Vagina (tissue), 2 donors: ENCODE results near the gene PSME3IP1. TPM values are rescaled to one million over a fixed set of nuclear protein-coding genes. Genes with fewer than 3 reads are reported as not detected.

Experiments used
- DNase-seq, 2 donors: peaks; one replicate each; pipeline ENCODE4 v3.0.0-alpha.2; 2017; ENCODE audit errors: extremely low spot score in 2 of 2
- H3K27ac ChIP-seq: fragments of 200-600 bp; sonication (generic); one replicate; pipeline ENCODE4 v1.5.1; 2019
- H3K27me3 ChIP-seq: fragments of 200-600 bp; sonication (generic); one replicate; pipeline ENCODE4 v1.5.1; 2019
- H3K36me3 ChIP-seq, 2 donors: fragments of 200-600 bp; sonication (generic); one replicate each; pipeline ENCODE4 v1.5.1; 2017 to 2019
- H3K4me1 ChIP-seq: fragments of 200-600 bp; sonication (generic); one replicate; pipeline ENCODE4 v1.5.1; 2019
- H3K4me3 ChIP-seq, 2 donors: fragments of 200-600 bp; sonication (generic); 1 replicate in 1 of 2; 2 replicates in 1 of 2; pipeline ENCODE4 v1.5.1; 2016 to 2019
- H3K9me3 ChIP-seq: fragments of 200-600 bp; sonication (generic); one replicate; pipeline ENCODE4 v1.5.1; 2019
- CTCF ChIP-seq, 3 experiments: fragments of 450-650 bp in 2 of 3; fragments of 200-600 bp in 1 of 3; sonication (generic) in 1 of 3; IDR thresholded peaks; one replicate each; pipeline ENCODE4 v1.5.1; 2017 to 2019; ENCODE audit warnings: antibody characterized with exemption in 3 of 3, mild to moderate bottlenecking in 2 of 3, moderate library complexity in 2 of 3
- POLR2A ChIP-seq, 2 donors: fragments of 450-650 bp; IDR thresholded peaks; one replicate each; pipeline ENCODE4 v1.6.1; 2017; ENCODE audit warnings: antibody characterized with exemption in 2 of 2, mild to moderate bottlenecking in 2 of 2, moderate library complexity in 2 of 2
- POLR2AphosphoS5 ChIP-seq, 2 donors: sonication (generic); formaldehyde crosslinking; IDR thresholded peaks; one replicate each; pipeline ENCODE4 v1.9.0; 2017; ENCODE audit warnings: antibody characterized with exemption in 2 of 2, mild to moderate bottlenecking in 2 of 2, low read depth in 1 of 2; ENCODE audit not compliant: insufficient read depth in 1 of 2
- intact Hi-C: fragments of 100-400 bp; cut with DNase I; formaldehyde crosslinking; loops from one replicate; pipeline ENCODE4 v1.15.1; 2023
- total RNA-seq: library from RNA; depleted of rRNA; stranded (reverse); fragments of >200 nt; gene quantifications from one replicate; pipeline ENCODE4 v1.2.3, GENCODE V29; 2016

PSME3IP1 gene
- total RNA-seq, 1 donor from 2014 or later, result 70.5 TPM

GRCh38 chr16:57231821-57232350 is 46.0 kb upstream of the PSME3IP1 start:
- H3K36me3 ChIP-seq, result peaks cover 0 to 87% of the 10 kb centered on the region in 2 donors
- intact Hi-C loops, result no loop called here
- H3K9me3 ChIP-seq, result no peaks in the 10 kb centered on the region
- no peak for TF ChIP-seq POLR2A (IDR thresholded peaks at IDR 0.05)
- TF ChIP-seq CTCF (IDR thresholded peaks at IDR 0.05), result no peak
- TF ChIP-seq POLR2AphosphoS5 (IDR thresholded peaks at IDR 0.05; ENCODE audit: insufficient read depth in 1 of 2, low read depth in 1 of 2), result no peak
- no peaks in the 10 kb centered on the region for H3K27me3 ChIP-seq
- H3K4me1 ChIP-seq, result peaks cover 11% of the 10 kb centered on the region
- no peak overlapping the region for H3K4me3 ChIP-seq
- DNase-seq, result no peak
- no peak overlapping the region for H3K27ac ChIP-seq

GRCh38 chr16:57229079-57229478 is 43.2 kb upstream of the PSME3IP1 start:
- Histone ChIP-seq H3K9me3 (no peaks in the 10 kb centered on the region), H3K36me3 (peaks cover 0 to 90% of the 10 kb centered on the region in 2 donors), H3K4me1 (peaks cover 6% of the 10 kb centered on the region), H3K27ac (no peak overlapping the region), H3K27me3 (no peaks in the 10 kb centered on the region), H3K4me3 (no peak overlapping the region)
- no peak for DNase-seq
- intact Hi-C loops, result no loop called here
- no peak for TF ChIP-seq CTCF (IDR thresholded peaks at IDR 0.05)
- no peak for TF ChIP-seq POLR2AphosphoS5 (IDR thresholded peaks at IDR 0.05; ENCODE audit: insufficient read depth in 1 of 2, low read depth in 1 of 2)
- TF ChIP-seq POLR2A (IDR thresholded peaks at IDR 0.05), result no peak

- TF ChIP-seq POLR2AphosphoS5 (IDR thresholded peaks at IDR 0.05; ENCODE audit: insufficient read depth in 1 of 2, low read depth in 1 of 2), result no peak
- TF ChIP-seq CTCF (IDR thresholded peaks at IDR 0.05), result no peak
- no peak for TF ChIP-seq POLR2A (IDR thresholded peaks at IDR 0.05)
- H3K9me3 ChIP-seq, result no peaks in the 10 kb centered on the region
- no peaks in the 10 kb centered on the region for H3K27me3 ChIP-seq
- peaks cover under 1% of the 10 kb centered on the region for H3K4me1 ChIP-seq
- intact Hi-C loops, result no loop called here
- no peak for DNase-seq
- peaks cover 0 to 87% of the 10 kb centered on the region in 2 donors for H3K36me3 ChIP-seq
- no peak overlapping the region for H3K27ac ChIP-seq
- H3K4me3 ChIP-seq, result no peak overlapping the region
Observed at GRCh38 chr16:57226701-57227621, 41.1 kb upstream of the PSME3IP1 start.

- Histone ChIP-seq H3K27me3 (no peaks in the 10 kb centered on the region), H3K27ac (no peak overlapping the region), H3K4me3 (no peak overlapping the region), H3K4me1 (no peaks in the 10 kb centered on the region), H3K36me3 (peaks cover 0 to 87% of the 10 kb centered on the region in 2 donors), H3K9me3 (no peaks in the 10 kb centered on the region)
- TF ChIP-seq CTCF (IDR thresholded peaks at IDR 0.05), result no peak
- TF ChIP-seq POLR2A (IDR thresholded peaks at IDR 0.05), result no peak
- TF ChIP-seq POLR2AphosphoS5 (IDR thresholded peaks at IDR 0.05; ENCODE audit: insufficient read depth in 1 of 2, low read depth in 1 of 2), result no peak
- intact Hi-C loops, result no loop called here
- no peak for DNase-seq
Observed at GRCh38 chr16:57225978-57226377, 40.1 kb upstream of the PSME3IP1 start.
